Stomach (tissue), 9 donors: Measurements from ENCODE around the gene MRPL17. TPM values are rescaled to one million over a fixed set of nuclear protein-coding genes. Genes with fewer than 3 reads are reported as not detected.

ENCODE experiments used
- DNase-seq, 2 donors: peaks; one replicate each; pipeline versions ENCODE4 v3.0.0 to v3.0.0-alpha.2; 2013 to 2019
- H3K27ac ChIP-seq, 5 donors: fragments of 200-600 bp in 4 of 5; sonication (generic) in 4 of 5; one replicate each; pipeline ENCODE4 v1.5.1; 2013 to 2019; ENCODE audit warnings: mild to moderate bottlenecking in 1 of 5, moderate library complexity in 1 of 5
- H3K27me3 ChIP-seq, 3 donors: fragments of 200-600 bp; sonication (generic); one replicate each; pipeline ENCODE4 v1.5.1; 2017 to 2019; ENCODE audit warnings: mixed run types in 1 of 3
- H3K36me3 ChIP-seq, 4 donors: fragments of 200-600 bp; sonication (generic); 1 replicate in 3 of 4; 2 replicates in 1 of 4; pipeline ENCODE4 v1.5.1; 2016 to 2019
- H3K4me1 ChIP-seq, 4 donors: fragments of 200-600 bp; sonication (generic); one replicate each; pipeline ENCODE4 v1.5.1; 2016 to 2019
- H3K4me3 ChIP-seq, 4 donors: fragments of 200-600 bp; sonication (generic) in 3 of 4; one replicate each; pipeline ENCODE4 v1.5.1; 2016 to 2019; ENCODE audit warnings: mild to moderate bottlenecking in 1 of 4
- H3K9me3 ChIP-seq, 4 donors: fragments of 200-600 bp; sonication (generic); one replicate each; pipeline ENCODE4 v1.5.1; 2016 to 2019
- EP300 ChIP-seq: sonication (generic); formaldehyde crosslinking; IDR thresholded peaks from one replicate; pipeline ENCODE4 v1.6.1; 2017; ENCODE audit warnings: antibody characterized with exemption
- POLR2A ChIP-seq, 4 donors: fragments of 450-650 bp; IDR thresholded peaks; one replicate each; pipeline ENCODE4 v1.6.1; 2016; ENCODE audit warnings: antibody characterized with exemption in 4 of 4, control low read depth in 2 of 4, mild to moderate bottlenecking in 1 of 4, moderate library complexity in 1 of 4
- POLR2AphosphoS5 ChIP-seq, 3 donors: sonication (generic); formaldehyde crosslinking; IDR thresholded peaks; one replicate each; pipeline ENCODE4 v1.6.1; 2016; ENCODE audit warnings: antibody characterized with exemption in 3 of 3
- WGBS, 5 donors: extraction: QIAGEN DNeasy Blood & Tissue Kit in 3 of 5; methylation state at CpG; one replicate each; pipeline versions ENCODE4 v1.1.5 to v1.1.7; 2013 to 2018; 5-methylcytosine and 5-hydroxymethylcytosine counted together
- intact Hi-C: fragments of 100-400 bp; cut with DNase I; formaldehyde crosslinking; loops from one replicate; pipeline ENCODE4 v1.15.1; 2023; ENCODE audit warnings: low total_unique reads
- polyA plus RNA-seq, 3 donors: library from polyadenylated mRNA; stranded (reverse); fragments of 200-250 nt; gene quantifications; one replicate each; pipeline ENCODE4 v1.2.3, GENCODE V29; 2013
- total RNA-seq, 5 donors: library from RNA; depleted of rRNA; stranded (reverse); fragments of >200 nt; gene quantifications; one replicate each; pipeline versions ENCODE4 v1.1.0 to v1.2.3, GENCODE V29; 2014 to 2016
- TF ChIP-seq, protein P1 (sequence below), 7 experiments: fragments of 450-650 bp in 4 of 7; fragments of 200-600 bp in 3 of 7; sonication (generic) in 3 of 7; IDR thresholded peaks; one replicate each; pipeline ENCODE4 v1.5.1; 2016 to 2019; ENCODE audit warnings: antibody characterized with exemption in 7 of 7, control low read depth in 2 of 7, mild to moderate bottlenecking in 1 of 7
- donor health status: healthy with polysubstance abuse.
- donor health status: Bipolar disorder and iron deficiency.
- donor health status: healthy.

The MRPL17 gene
- total and polyA plus RNA-seq, 8 donors = 9.0 to 148 (median 32.1) TPM

DNA sequence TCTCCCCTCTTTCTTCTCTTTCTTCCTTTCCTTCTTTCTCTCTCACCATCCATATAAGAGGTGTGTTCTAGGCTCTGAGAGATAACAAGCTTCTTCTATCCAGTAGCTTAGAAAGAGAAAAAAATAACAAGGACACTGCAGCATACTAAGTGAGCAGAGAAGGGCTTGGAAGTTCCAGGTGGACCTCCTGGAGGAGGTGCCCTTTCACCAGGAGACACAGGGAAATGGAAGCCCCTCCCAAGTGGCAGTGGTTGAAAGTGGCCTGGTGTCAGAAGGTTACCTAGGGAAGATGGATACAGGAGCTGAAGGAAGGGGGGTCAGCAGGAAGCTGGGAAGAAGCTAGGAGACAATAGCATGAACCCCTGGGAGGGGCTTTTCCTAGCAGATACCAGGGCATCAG is 33.0 kb downstream of the MRPL17 start:
- no peaks in the 10 kb centered on the region for H3K36me3 ChIP-seq
- H3K9me3 ChIP-seq = no peaks in the 10 kb centered on the region
- H3K4me1 ChIP-seq = peaks cover 17 to 52% (median 35%) of the 10 kb centered on the region in 4 donors
- no peak for DNase-seq
- peaks cover 0 to 6% (median 3%) of the 10 kb centered on the region in 3 donors for H3K27me3 ChIP-seq
- H3K4me3 ChIP-seq = no peak overlapping the region
- intact Hi-C loops = no loop called here
- no peak overlapping the region for H3K27ac ChIP-seq
- TF ChIP-seq POLR2A (IDR thresholded peaks at IDR 0.05) (no peak), EP300 (no peak), POLR2AphosphoS5 (IDR thresholded peaks at IDR 0.05) (no peak)
- TF ChIP-seq, protein P1, sequence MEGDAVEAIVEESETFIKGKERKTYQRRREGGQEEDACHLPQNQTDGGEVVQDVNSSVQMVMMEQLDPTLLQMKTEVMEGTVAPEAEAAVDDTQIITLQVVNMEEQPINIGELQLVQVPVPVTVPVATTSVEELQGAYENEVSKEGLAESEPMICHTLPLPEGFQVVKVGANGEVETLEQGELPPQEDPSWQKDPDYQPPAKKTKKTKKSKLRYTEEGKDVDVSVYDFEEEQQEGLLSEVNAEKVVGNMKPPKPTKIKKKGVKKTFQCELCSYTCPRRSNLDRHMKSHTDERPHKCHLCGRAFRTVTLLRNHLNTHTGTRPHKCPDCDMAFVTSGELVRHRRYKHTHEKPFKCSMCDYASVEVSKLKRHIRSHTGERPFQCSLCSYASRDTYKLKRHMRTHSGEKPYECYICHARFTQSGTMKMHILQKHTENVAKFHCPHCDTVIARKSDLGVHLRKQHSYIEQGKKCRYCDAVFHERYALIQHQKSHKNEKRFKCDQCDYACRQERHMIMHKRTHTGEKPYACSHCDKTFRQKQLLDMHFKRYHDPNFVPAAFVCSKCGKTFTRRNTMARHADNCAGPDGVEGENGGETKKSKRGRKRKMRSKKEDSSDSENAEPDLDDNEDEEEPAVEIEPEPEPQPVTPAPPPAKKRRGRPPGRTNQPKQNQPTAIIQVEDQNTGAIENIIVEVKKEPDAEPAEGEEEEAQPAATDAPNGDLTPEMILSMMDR (IDR thresholded peaks at IDR 0.05) = no peak

DNA sequence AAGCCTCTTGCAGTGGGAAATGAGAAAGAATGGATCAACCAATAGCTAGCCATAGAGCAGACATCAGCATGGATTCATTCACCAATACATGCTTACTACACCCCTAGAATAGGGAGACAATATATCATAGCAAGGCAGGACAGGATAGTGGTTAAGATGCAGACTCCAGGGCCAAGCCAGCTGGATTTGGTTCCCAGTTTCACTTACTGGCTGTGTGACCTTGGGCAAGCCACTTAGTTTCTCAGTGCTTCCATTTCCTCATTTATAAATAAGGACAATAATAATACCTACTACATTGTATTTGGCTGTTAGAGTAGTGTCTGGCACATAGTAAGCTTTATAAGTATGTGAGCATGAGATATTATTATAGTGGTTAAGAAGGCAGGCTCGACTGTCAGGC is 34.6 kb downstream of the MRPL17 start:
- no peaks in the 10 kb centered on the region for H3K36me3 ChIP-seq
- H3K4me1 ChIP-seq = peaks cover 17 to 36% (median 29%) of the 10 kb centered on the region in 4 donors
- WGBS, 5 donors = 44 to 81% (median 63%) methylated on average over 1 of the region's 1 CpG
- no peak overlapping the region for H3K4me3 ChIP-seq
- peak overlapping the region in 1 of 5 donors; percentile 84 for H3K27ac ChIP-seq
- intact Hi-C loops = no loop called here
- H3K27me3 ChIP-seq = no peaks in the 10 kb centered on the region
- no peaks in the 10 kb centered on the region for H3K9me3 ChIP-seq
- no peak for DNase-seq
- TF ChIP-seq EP300 = no peak
- no peak for TF ChIP-seq POLR2AphosphoS5 (IDR thresholded peaks at IDR 0.05)
- no peak for TF ChIP-seq POLR2A (IDR thresholded peaks at IDR 0.05)

DNA sequence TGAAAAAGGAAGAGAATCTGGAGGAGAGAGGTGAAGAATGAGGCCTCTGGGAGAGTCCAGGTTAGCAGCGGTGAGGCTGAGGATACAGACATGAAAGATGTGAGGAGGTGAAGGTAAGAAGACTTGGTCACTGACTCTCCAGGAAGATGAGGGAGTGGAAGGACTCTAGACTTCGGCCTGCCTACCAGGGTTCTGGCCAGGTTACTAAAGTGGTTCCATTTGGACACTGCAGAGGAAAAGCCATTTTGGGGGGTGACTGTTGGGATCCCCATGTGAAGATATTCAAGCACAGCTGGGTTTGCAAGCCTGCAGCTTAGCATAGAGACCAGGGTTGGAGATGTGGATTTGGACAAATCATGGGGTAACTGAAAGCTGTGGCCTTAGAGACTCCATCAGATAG is 35.3 kb downstream of the MRPL17 start:
- no peak for TF ChIP-seq POLR2AphosphoS5 (IDR thresholded peaks at IDR 0.05)
- TF ChIP-seq EP300 = no peak
- no peak for TF ChIP-seq POLR2A (IDR thresholded peaks at IDR 0.05)
- TF ChIP-seq, protein P1 (IDR thresholded peaks at IDR 0.05) = no peak
- H3K27me3 ChIP-seq = no peaks in the 10 kb centered on the region
- intact Hi-C loops = no loop called here
- H3K4me3 ChIP-seq = no peak overlapping the region
- no peaks in the 10 kb centered on the region for H3K9me3 ChIP-seq
- peaks cover 17 to 35% (median 29%) of the 10 kb centered on the region in 4 donors for H3K4me1 ChIP-seq
- no peak for DNase-seq
- WGBS, 5 donors = 86 to 96% (median 93%) methylated on average over 2 of the region's 2 CpGs
- H3K36me3 ChIP-seq = no peaks in the 10 kb centered on the region
- peak overlapping the region in 4 of 5 donors; percentile 59 to 84 (median 70) for H3K27ac ChIP-seq

DNA sequence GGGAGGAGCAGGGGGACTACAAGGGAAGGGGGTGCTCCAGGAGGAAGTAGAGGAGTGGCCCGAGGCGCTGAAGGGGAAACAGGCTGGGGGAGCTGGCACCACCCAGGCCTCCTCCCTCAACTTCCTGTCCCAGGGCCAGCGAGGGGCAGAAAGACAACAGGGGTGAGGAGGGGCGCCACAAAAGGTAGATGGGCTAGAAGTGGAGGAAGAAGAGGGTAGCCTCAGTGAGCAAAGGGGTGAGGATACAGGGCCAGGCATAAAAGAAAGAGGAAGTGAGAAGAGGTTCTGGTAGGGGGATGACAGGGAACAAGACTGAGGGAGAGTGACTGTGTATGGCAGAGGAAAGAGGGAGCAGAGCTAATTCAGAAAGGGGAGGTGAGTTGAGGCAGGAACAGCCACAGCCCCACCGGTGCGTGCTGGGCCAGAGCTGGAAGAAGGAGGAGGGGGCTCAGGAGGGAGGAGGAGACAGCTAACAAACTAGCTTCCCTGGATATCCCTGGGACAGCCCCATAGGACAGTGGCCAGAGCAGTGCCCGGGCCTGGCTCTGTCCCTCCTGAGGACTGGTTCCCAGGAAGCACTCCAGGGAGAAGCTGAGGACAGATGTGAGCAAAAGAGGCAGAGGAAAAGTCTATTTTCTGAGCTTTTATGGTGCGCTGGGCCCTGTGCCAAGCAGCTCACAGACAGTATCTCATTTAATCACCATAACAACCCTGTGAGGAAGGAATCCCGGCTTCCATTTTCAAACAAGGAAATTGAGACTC is 36.0 kb downstream of the MRPL17 start:
- TF ChIP-seq POLR2AphosphoS5 (IDR thresholded peaks at IDR 0.05) = no peak
- TF ChIP-seq, protein P1 (IDR thresholded peaks at IDR 0.05) = no peak
- no peak for TF ChIP-seq POLR2A (IDR thresholded peaks at IDR 0.05)
- TF ChIP-seq EP300 = no peak
- Histone ChIP-seq H3K27ac (peak overlapping the region; percentile 15 to 84 (median 59)), H3K9me3 (no peaks in the 10 kb centered on the region), H3K4me3 (peak overlapping the region in 1 of 4 donors; percentile 0), H3K27me3 (no peaks in the 10 kb centered on the region), H3K4me1 (peaks cover 17 to 34% (median 28%) of the 10 kb centered on the region in 4 donors), H3K36me3 (no peaks in the 10 kb centered on the region)
- intact Hi-C loops = no loop called here
- DNase-seq = peak in 1 of 2 donors; percentile 69
- WGBS, 5 donors = 42 to 61% (median 51%) methylated on average over 8 to 9 of the region's 9 CpGs

DNA sequence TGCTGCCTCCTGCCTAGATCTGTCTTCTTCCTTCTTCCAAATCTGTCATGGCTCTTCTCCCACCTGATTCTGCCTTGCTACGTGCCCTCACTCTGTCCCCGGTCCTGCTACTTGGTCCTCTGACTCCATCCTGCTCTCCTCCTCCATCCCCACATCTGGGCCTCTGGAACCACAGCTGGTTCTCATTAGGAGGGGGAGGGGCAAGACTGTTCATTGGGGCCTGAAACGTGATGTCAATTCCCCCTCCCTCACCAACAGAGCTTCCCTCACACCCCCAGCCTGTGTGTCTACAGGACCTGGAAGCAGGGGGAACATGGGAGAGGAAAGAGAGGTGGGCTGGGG is 36.6 kb downstream of the MRPL17 start:
- Histone ChIP-seq H3K4me3 (no peak overlapping the region), H3K27ac (peak overlapping the region in 4 of 5 donors; percentile 59 to 84 (median 70)), H3K4me1 (peaks cover 17 to 34% (median 28%) of the 10 kb centered on the region in 4 donors), H3K9me3 (no peaks in the 10 kb centered on the region), H3K36me3 (no peaks in the 10 kb centered on the region), H3K27me3 (no peaks in the 10 kb centered on the region)
- 35 to 62% (median 53%) methylated on average over 3 of the region's 3 CpGs for WGBS, 5 donors
- DNase-seq = peak in 1 of 2 donors; percentile 89
- TF ChIP-seq POLR2AphosphoS5 (IDR thresholded peaks at IDR 0.05) (no peak), POLR2A (IDR thresholded peaks at IDR 0.05) (no peak), EP300 (no peak)
- TF ChIP-seq, protein P1 (IDR thresholded peaks at IDR 0.05) = no peak
- intact Hi-C loops = no loop called here
